ENCODE measurements around the gene SCO2.
A peak's percentile ranks its signal among the peaks of the same experiment; 100 is the strongest.

The SCO2 gene

GRCh38 chr22:50489363-50490243 lies 35.8 kb downstream of the SCO2 start:
- DNase-seq: no peak

GRCh38 chr22:50488886-50489285 lies 36.5 kb downstream of the SCO2 start:
- DNase-seq: no peak

DNA sequence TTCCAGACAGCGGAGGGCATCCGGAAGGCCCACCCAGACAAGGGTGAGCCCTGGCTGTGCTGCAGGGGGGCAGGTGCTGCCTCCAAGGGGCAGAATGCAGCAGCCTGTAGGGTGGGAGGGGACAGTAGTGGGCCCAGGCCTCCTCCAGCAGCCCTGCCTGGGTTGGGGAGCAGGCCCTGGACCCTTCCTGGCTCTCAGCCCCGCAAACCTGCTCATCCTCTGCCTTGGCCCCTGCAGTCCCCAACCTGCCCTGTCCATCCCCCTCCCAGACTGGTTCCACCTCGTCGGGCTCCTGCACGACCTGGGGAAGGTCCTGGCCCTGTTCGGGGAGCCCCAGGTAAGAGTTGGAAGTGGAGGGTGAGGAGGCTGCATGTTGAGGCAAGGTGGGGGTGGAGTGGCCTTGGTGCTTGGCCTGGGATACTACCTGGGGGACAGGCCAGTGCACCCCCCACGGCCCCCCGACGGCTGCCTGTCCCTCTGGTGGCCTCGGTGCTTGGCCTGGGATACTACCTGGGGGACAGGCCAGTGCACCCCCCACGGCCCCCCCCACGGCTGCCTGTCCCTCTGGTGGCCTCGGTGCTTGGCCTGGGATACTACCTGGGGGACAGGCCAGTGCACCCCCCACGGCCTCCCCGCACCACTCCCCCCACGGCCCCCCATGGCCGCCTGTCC lies 37.3 kb downstream of the SCO2 start:
- no peak for DNase-seq

- no peak for DNase-seq
Observed at GRCh38 chr22:50487290-50488005, 38.0 kb downstream of the SCO2 start.

DNA sequence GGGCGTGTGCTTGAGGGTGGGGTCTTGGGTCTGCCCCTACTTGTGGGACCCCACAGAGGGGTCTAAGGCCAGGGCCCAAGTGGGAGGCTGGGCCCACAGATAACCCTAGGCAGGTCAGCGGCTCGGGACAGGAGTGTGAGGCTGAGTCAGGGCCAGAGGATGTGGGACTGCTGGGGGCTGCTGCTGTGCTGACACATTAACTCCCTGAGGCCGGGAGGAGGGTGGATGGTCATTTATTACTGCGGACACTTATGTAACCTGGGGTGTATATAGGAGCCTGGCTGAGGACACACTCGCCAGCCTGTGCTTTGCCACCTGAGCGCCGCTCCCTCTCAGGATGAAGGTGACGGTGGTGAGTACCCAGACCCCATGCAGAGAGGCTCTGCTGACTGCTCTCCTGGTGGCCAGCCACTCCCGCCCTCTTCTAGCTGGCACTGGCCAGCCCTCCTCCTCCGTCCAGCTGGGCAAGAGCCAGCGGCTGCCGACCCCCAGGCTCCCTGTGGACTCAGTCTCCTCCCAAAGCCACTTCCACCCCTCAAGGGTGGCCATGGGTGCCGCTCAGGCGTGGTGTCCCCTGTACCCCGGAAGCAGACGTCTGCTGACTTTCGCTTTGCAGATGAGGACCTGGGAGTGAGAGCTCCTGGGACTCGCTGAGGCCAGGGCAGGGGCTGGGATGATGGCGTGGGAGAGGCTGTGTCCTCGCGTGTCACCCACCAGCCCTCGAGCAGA lies 38.7 kb downstream of the SCO2 start, which contains the start of gene MIOX:
TSS of gene MIOX (plus strand) at position 299 of the 729 bp plus-strand sequence. CDS start at position 338, 39 bp downstream.
- DNase-seq: no peak

- no peak for DNase-seq
Observed at GRCh38 chr22:50485221-50486131, 39.9 kb downstream of the SCO2 start.

DNA sequence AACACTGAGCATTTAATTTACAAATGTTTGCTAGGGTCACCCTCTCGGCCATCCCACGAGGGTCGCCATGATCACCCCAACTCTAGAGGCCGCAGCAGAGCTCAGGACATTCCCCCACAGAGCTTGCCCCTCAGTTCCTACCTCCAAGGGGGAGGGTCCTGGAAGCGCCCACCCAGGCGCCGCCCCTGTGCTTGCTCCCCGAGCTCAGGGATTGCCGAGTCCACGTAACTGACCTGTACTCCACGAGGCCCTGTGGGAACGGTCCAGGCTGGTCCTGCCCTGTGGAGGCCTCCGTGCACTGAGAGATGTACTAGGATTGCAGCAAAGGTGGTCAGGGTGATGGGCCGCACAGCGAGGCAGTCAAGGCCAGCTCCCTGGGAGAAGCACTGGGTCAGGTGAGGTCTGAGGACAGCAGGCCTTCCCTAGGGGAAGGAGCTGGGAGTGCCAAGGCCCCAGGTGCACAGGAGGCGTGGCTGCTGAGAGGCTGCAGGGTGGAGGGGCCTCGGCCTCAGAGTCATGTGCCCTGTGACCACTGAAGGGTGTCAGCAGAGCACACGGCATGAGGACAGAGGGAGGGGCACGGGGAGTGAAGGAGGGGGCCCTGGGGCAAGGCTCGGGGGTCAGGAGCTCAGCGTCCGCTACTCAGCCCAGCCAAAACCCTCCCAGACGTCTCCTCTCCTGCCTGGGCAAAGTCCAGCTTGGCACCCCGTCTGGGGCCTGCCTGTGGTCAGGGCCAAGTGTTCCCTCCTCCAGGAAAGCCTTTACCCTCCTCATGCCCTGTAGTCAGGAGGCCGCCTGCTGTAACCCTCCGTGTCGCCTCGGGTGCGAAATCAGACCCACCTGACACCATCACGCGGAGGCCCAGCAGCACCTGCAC lies 41.2 kb downstream of the SCO2 start:
- no peak for DNase-seq

GRCh38 chr22:50483556-50483955 lies 41.8 kb downstream of the SCO2 start:
- DNase-seq: no peak

DNA sequence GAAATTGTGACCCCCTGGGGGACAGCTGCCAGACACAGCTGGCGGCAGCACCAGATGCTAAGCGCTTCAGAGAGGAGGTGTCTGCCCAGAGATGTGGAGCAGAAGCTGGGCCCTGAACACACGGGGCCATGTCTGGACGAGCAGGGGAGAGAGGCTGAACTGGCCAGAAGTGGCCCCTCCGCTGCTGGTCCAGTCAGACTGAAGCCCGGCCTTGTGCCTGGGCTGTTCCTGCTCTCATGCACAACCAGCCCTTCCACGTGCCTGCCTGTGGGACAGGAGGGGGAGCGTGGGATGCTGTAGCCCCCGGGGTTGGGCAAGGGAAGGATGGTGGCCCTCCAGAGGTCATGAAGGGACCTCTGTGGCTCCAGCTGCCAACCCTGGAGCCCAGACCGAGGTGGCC lies 42.3 kb downstream of the SCO2 start:
- DNase-seq: no peak

GRCh38 chr22:50482107-50483074 lies 43.0 kb downstream of the SCO2 start:
- no peak for DNase-seq

- DNase-seq: peak; percentile 86
Observed at GRCh38 chr22:50481440-50482106, 43.8 kb downstream of the SCO2 start, which contains the start of gene ADM2. Gene ADM2 (plus strand): TSS chr22:50481543. CDS start chr22:50481848, 305 bp downstream.

GRCh38 chr22:50481045-50481439 lies 44.4 kb downstream of the SCO2 start:
- DNase-seq: no peak

GRCh38 chr22:50479721-50480120 lies 45.7 kb downstream of the SCO2 start:
- DNase-seq: no peak

DNA sequence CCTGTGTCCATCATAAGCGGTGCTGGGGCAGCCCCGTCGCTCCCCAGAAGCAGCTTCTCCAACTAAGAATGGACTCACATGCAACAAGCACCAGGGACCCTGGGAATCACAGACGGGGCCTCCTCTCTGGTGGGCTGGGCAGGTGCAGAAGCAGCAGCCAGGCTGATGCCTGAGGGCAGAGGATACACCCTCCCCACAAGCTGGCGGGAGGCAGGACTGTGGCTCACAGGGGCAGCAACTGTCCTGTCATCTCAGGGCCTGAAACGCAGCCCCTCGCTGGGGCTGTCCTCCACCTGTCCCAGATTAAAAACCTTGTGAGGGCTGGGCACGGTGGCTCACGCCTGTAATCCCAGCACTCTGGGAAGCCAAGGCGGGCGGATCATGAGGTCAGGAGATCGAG lies 47.5 kb downstream of the SCO2 start:
- DNase-seq: no peak

DNA sequence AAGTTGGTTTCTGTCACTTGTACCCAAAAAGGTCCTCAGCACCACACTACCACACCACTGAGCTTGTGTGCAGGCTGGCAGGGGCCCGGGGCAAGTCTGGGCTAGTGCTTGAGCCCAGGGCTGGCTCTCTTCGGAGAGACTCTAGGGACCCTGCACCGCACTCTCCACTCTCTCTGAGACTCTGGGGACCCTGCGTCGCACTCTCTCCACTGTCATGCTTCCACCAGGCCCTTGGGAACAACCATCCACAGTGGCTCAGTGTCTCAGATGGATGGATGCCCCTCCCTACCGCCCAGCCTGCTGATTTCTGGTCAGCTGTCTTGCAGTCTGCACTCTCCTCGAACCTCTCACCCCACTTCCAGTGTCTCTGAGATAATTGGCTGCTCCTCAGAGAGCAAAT lies 48.5 kb downstream of the SCO2 start:
- no peak for DNase-seq

GRCh38 chr22:50475652-50476002 lies 49.8 kb downstream of the SCO2 start:
- no peak for DNase-seq

GRCh38 chr22:50474710-50475651 lies 50.4 kb downstream of the SCO2 start, which contains the start of gene SBF1:
Gene SBF1 (minus strand): TSS chr22:50475035. CDS start chr22:50474840, 195 bp downstream.
- DNase-seq: peak; percentile 93

Measured in activated CD8-positive, alpha-beta memory T cell treated with anti-CD3 and anti-CD28 coated beads for 24 hours (primary cell).